Measurements from ENCODE around the gene MEIKIN.

GRCh38 chr5:131952301-131952857 is 6.9 kb upstream of the MEIKIN start:
- no peak for TF ChIP-seq CTCF (IDR thresholded peaks at IDR 0.05)
- TF ChIP-seq POLR2A (IDR thresholded peaks at IDR 0.05): no peak
- no peak for TF ChIP-seq EP300 (IDR thresholded peaks at IDR 0.05)

Data from ovary (tissue), 3 donors.